Myocyte (in vitro differentiated cells): ENCODE data around the gene KLK15. TPM values are rescaled to one million over a fixed set of nuclear protein-coding genes. Genes with fewer than 3 reads are reported as not detected.
"Not testable (repeated sequence)": the region's sequence is repeated elsewhere in the genome, so short reads cannot be mapped to it uniquely, and the experiment has no call there.

ENCODE experiments used
- DNase-seq: peaks from one replicate; pipeline ENCODE4 v3.0.0-alpha.2; 2012; ENCODE audit warnings: low read depth
- total RNA-seq: library from RNA; depleted of rRNA; stranded (reverse); fragments of >200 nt; gene quantifications from 2 replicates; pipeline ENCODE4 v1.2.3, GENCODE V29; 2014

The KLK15 gene
- total RNA-seq, 1 donor from 2014 or later = not detected

- no peak for DNase-seq
These were observed 12.1 kb downstream of the KLK15 start for GRCh38 chr19:50821248-50821612.

- no peak for DNase-seq
These were observed 12.7 kb downstream of the KLK15 start for GRCh38 chr19:50820549-50821247.

GRCh38 chr19:50820086-50820485, 13.3 kb downstream of the KLK15 start:
- no peak for DNase-seq

GRCh38 chr19:50819636-50820035, 13.7 kb downstream of the KLK15 start:
- no peak for DNase-seq

- no peak for DNase-seq
These were observed 14.4 kb downstream of the KLK15 start for GRCh38 chr19:50818859-50819472.

- no peak for DNase-seq
These were observed 15.2 kb downstream of the KLK15 start for GRCh38 chr19:50817941-50818858.

- DNase-seq = no peak
These were observed 17.9 kb downstream of the KLK15 start for GRCh38 chr19:50815439-50815838.

GRCh38 chr19:50814883-50815282, 18.5 kb downstream of the KLK15 start:
- DNase-seq = no peak

GRCh38 chr19:50812474-50812873, 20.9 kb downstream of the KLK15 start:
- no peak for DNase-seq

GRCh38 chr19:50811622-50812238, 21.6 kb downstream of the KLK15 start:
- DNase-seq = not testable (repeated sequence)

GRCh38 chr19:50808856-50809255, 24.5 kb downstream of the KLK15 start:
- DNase-seq = no peak

- DNase-seq = peak; percentile 99
These were observed 28.7 kb downstream of the KLK15 start for GRCh38 chr19:50804420-50805272.

GRCh38 chr19:50803633-50804419, 29.5 kb downstream of the KLK15 start:
- DNase-seq = no peak

GRCh38 chr19:50801107-50801506, 32.3 kb downstream of the KLK15 start:
- no peak for DNase-seq

GRCh38 chr19:50799547-50799851, 33.9 kb downstream of the KLK15 start:
- DNase-seq = no peak

- DNase-seq = no peak
These were observed 34.5 kb downstream of the KLK15 start for GRCh38 chr19:50798659-50799546.

- DNase-seq = no peak
These were observed 35.4 kb downstream of the KLK15 start for GRCh38 chr19:50797781-50798658.

- DNase-seq = no peak
These were observed 36.0 kb downstream of the KLK15 start for GRCh38 chr19:50797429-50797780.
